Activated T-cell treated with anti-CD3 and anti-CD28 coated beads, Interleukin-2, amount 50 U/mL, for 48 hours (primary cell): ENCODE results near the gene PRR15L.
A peak's percentile ranks its signal among the peaks of the same experiment; 100 is the strongest.
"Not testable (repeated sequence)": the region's sequence is repeated elsewhere in the genome, so short reads cannot be mapped to it uniquely, and the experiment has no call there.

ENCODE experiments used
- DNase-seq, 2 experiments: peaks; one replicate each; pipeline ENCODE4 v3.0.0-alpha.2; 2020

Gene PRR15L

GRCh38 chr17:47956791-47957590 lies 692 bp downstream of the PRR15L start:
- DNase-seq, result no peak

- no peak for DNase-seq
These were observed 1.9 kb downstream of the PRR15L start for GRCh38 chr17:47955497-47956461.

GRCh38 chr17:47953909-47954308 lies 3.8 kb downstream of the PRR15L start:
- DNase-seq, result no peak

GRCh38 chr17:47952171-47953021 lies 5.3 kb downstream of the PRR15L start:
- DNase-seq, result no peak

- DNase-seq, result no peak
These were observed 7.2 kb downstream of the PRR15L start for GRCh38 chr17:47950448-47950847.

- no peak for DNase-seq
These were observed 7.7 kb downstream of the PRR15L start for GRCh38 chr17:47949946-47950345.

GRCh38 chr17:47949197-47949759 lies 8.4 kb downstream of the PRR15L start:
- DNase-seq, result peak; percentile 90 to 92

GRCh38 chr17:47948706-47949196 lies 8.9 kb downstream of the PRR15L start:
- DNase-seq, result no peak

- peak; percentile 85 to 87 for DNase-seq
These were observed 10.7 kb downstream of the PRR15L start for GRCh38 chr17:47946929-47947397.

- DNase-seq, result no peak
These were observed 11.2 kb downstream of the PRR15L start for GRCh38 chr17:47946516-47946915.

GRCh38 chr17:47945529-47946508 lies 11.9 kb downstream of the PRR15L start:
- no peak for DNase-seq

GRCh38 chr17:47945080-47945479 lies 12.6 kb downstream of the PRR15L start:
- DNase-seq, result peak in 1 of 2 experiments; percentile 28

- no peak for DNase-seq
These were observed 15.1 kb downstream of the PRR15L start for GRCh38 chr17:47942568-47942967.

GRCh38 chr17:47942096-47942510 lies 15.6 kb downstream of the PRR15L start:
- peak; percentile 42 to 45 for DNase-seq

GRCh38 chr17:47941246-47942095 lies 16.2 kb downstream of the PRR15L start, which contains the start of gene PNPO:
TSS of gene PNPO (plus strand) at chr17:47941571. CDS start at chr17:47941676, 105 bp downstream.
- peak; percentile 95 for DNase-seq

- DNase-seq, result no peak
These were observed 19.7 kb downstream of the PRR15L start for GRCh38 chr17:47937941-47938340.

GRCh38 chr17:47935961-47936360 lies 21.7 kb downstream of the PRR15L start:
- DNase-seq, result no peak

- not testable (repeated sequence) for DNase-seq
These were observed 22.2 kb downstream of the PRR15L start for GRCh38 chr17:47935468-47935867.

GRCh38 chr17:47934856-47935255 lies 22.8 kb downstream of the PRR15L start:
- DNase-seq, result no peak

GRCh38 chr17:47931848-47932247 lies 25.8 kb downstream of the PRR15L start:
- DNase-seq, result no peak
